IMR-90 (cell line): ENCODE measurements around the gene MRPL51.

Experiments used
- CTCF ChIP-seq: conservative IDR thresholded peaks from 2 replicates; pipeline ENCODE4 v1.5.1; 2012; ENCODE audit warnings: mild to moderate bottlenecking, low read depth, low read length, improper control_type of control experiment
- FOS ChIP-seq: fragments of 150-350 bp; IDR thresholded peaks from 2 replicates; pipeline ENCODE4 v1.6.1; 2016; ENCODE audit warnings: low read depth, low read length
- MAZ ChIP-seq: IDR thresholded peaks from 2 replicates; pipeline ENCODE4 v1.6.1; 2012; ENCODE audit warnings: low read depth, mild to moderate bottlenecking, low read length, improper control_type of control experiment, moderate library complexity, borderline replicate concordance
- POLR2A ChIP-seq: IDR thresholded peaks from 2 replicates; pipeline ENCODE4 v1.6.1; 2012; ENCODE audit warnings: mild to moderate bottlenecking, low read depth, low read length
- RAD21 ChIP-seq: IDR thresholded peaks from 2 replicates; pipeline ENCODE4 v1.6.1; 2012; ENCODE audit warnings: low read length, improper control_type of control experiment
- SMC3 ChIP-seq: fragments of 150-350 bp; IDR thresholded peaks from 2 replicates; pipeline ENCODE4 v1.6.1; 2016; ENCODE audit warnings: low read depth, mild to moderate bottlenecking, antibody characterized with exemption, low read length, moderate library complexity

DNA sequence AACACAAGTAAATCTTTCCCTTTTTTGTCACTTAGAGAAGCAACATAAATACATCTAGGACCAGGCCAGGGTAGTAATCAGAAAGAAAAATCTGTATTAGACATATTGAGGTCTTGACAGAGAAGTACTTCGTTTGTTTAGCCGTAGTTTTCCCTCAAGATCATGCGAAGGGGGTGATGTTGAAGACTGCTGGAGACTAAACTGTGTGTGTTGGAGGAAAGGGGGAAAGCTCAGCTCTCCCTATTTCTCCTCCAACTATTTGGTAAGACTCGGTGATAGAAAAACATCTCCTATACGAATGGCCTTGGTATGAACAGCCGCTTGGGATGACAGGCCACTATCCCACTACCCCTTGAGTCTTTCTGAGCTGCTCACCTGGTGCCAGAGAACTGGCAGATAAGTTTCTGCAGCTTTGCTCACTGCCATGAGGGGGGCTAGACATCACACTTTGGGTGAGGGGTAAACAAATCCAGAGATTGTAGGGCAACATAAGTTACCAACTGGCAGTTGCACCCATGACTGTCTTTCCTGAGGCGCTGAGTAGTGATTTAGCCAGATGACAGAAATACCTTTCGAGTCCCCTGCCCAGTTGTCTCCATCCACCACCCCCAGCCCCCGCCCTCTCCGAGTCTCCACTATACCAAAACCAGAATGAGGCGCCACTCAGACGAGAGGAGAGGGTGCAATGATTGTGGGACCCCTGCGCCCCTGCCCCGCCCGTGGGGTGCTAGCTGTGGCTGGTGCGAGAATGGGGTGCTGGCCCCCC, 23.3 kb downstream of the MRPL51 start:
- TF ChIP-seq MAZ (no peak), CTCF (no peak), POLR2A (no peak), FOS (no peak), RAD21 (no peak), SMC3 (no peak)
